Upper lobe of left lung (tissue), 6 donors: Measurements from ENCODE around the gene ABCG1. TPM values are rescaled to one million over a fixed set of nuclear protein-coding genes. Genes with fewer than 3 reads are reported as not detected.

ENCODE experiments used
- ATAC-seq, 2 donors: fragments of 200-7000 bp; cut with Tn5 transposase; one replicate each; pipeline ENCODE4 v1.9.1; 2022; ENCODE audit warnings: mild to moderate bottlenecking in 2 of 2, moderate library complexity in 2 of 2; ENCODE audit not compliant: low FRiP score in 2 of 2
- DNase-seq, 2 donors: peaks; one replicate each; pipeline ENCODE4 v3.0.0-alpha.2; 2019 to 2020
- H3K27ac ChIP-seq, 4 donors: fragments of 200-600 bp; sonication (generic); one replicate each; pipeline ENCODE4 v1.5.1; 2016 to 2019
- H3K27me3 ChIP-seq, 4 donors: fragments of 200-600 bp; sonication (generic); one replicate each; pipeline ENCODE4 v1.5.1; 2017 to 2019
- H3K36me3 ChIP-seq, 4 donors: fragments of 200-600 bp; sonication (generic); one replicate each; pipeline ENCODE4 v1.5.1; 2016 to 2019
- H3K4me1 ChIP-seq, 4 donors: fragments of 200-600 bp; sonication (generic); one replicate each; pipeline ENCODE4 v1.5.1; 2018 to 2019
- H3K4me3 ChIP-seq, 4 donors: fragments of 200-600 bp; sonication (generic); one replicate each; pipeline ENCODE4 v1.5.1; 2017 to 2019; ENCODE audit warnings: mild to moderate bottlenecking in 2 of 4, moderate library complexity in 1 of 4
- H3K9me3 ChIP-seq, 4 donors: fragments of 200-600 bp; sonication (generic); one replicate each; pipeline ENCODE4 v1.5.1; 2018 to 2019
- EP300 ChIP-seq, 4 donors: sonication (generic); formaldehyde crosslinking; IDR thresholded peaks; one replicate each; pipeline ENCODE4 v1.5.1; 2017; ENCODE audit warnings: antibody characterized with exemption in 4 of 4, control low read depth in 2 of 4
- POLR2A ChIP-seq, 4 donors: fragments of 450-650 bp; IDR thresholded peaks; one replicate each; pipeline ENCODE4 v1.5.1; 2016 to 2017; ENCODE audit warnings: antibody characterized with exemption in 4 of 4, mild to moderate bottlenecking in 2 of 4
- POLR2AphosphoS5 ChIP-seq, 2 donors: sonication (generic); formaldehyde crosslinking; IDR thresholded peaks; one replicate each; pipeline ENCODE4 v1.5.1; 2017; ENCODE audit warnings: antibody characterized with exemption in 2 of 2
- WGBS, 2 donors: methylation state at CpG; one replicate each; pipeline ENCODE4 v1.1.5; 2017 to 2018; 5-methylcytosine and 5-hydroxymethylcytosine counted together
- total RNA-seq, 6 donors: library from RNA; depleted of rRNA in 4 of 6; stranded (reverse); fragments of >200 nt in 4 of 6; gene quantifications; one replicate each; pipeline versions ENCODE4 v1.1.0 to v1.2.1, GENCODE V29; 2016 to 2021
- TF ChIP-seq, protein P1 (sequence below), 6 experiments: fragments of 450-650 bp in 4 of 6; fragments of 200-600 bp in 2 of 6; sonication (generic) in 2 of 6; IDR thresholded peaks; one replicate each; pipeline ENCODE4 v1.5.1; 2016 to 2019; ENCODE audit warnings: antibody characterized with exemption in 6 of 6
- donor health status: DM: no; HTN: no; CAD: no; lungs with moderate emphysema.
- donor health status: DM: no; HTN: yes; CAD: no; lungs with severe emphysema.

Gene ABCG1
- total RNA-seq, 6 donors from 2014 or later = 56.7 to 130 (median 79.8) TPM

DNA sequence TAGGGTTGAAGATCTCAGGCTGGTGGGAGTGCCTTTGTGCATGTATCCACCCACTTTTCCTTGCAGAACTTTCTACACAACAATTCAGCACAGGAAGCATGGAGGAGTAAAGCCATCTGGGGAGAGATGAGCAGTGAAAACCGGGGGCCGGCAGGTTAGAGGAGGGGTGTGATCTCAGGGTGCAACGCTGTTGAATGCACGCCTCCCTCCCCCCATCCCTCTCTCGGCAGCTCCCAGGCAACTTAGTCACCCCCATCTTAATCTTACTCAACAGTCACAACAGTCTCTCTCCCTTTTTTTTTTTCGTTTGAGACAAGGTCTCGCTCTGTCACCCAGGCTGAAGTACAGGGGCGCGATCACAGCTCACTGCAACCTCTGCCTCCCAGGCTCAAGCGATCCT lies 16.6 kb upstream of the ABCG1 start:
- WGBS, 2 donors = 89 to 91% methylated on average over 10 of the region's 10 CpGs
- Histone ChIP-seq H3K9me3 (no peaks in the 10 kb centered on the region), H3K4me3 (no peak overlapping the region), H3K27me3 (no peaks in the 10 kb centered on the region), H3K4me1 (peaks cover 14 to 25% (median 19%) of the 10 kb centered on the region in 4 donors), H3K36me3 (no peaks in the 10 kb centered on the region), H3K27ac (no peak overlapping the region)
- ATAC-seq (no peak), DNase-seq (no peak)
- no peak for TF ChIP-seq EP300 (IDR thresholded peaks at IDR 0.05)
- TF ChIP-seq POLR2AphosphoS5 (IDR thresholded peaks at IDR 0.05) = no peak
- TF ChIP-seq, protein P1, sequence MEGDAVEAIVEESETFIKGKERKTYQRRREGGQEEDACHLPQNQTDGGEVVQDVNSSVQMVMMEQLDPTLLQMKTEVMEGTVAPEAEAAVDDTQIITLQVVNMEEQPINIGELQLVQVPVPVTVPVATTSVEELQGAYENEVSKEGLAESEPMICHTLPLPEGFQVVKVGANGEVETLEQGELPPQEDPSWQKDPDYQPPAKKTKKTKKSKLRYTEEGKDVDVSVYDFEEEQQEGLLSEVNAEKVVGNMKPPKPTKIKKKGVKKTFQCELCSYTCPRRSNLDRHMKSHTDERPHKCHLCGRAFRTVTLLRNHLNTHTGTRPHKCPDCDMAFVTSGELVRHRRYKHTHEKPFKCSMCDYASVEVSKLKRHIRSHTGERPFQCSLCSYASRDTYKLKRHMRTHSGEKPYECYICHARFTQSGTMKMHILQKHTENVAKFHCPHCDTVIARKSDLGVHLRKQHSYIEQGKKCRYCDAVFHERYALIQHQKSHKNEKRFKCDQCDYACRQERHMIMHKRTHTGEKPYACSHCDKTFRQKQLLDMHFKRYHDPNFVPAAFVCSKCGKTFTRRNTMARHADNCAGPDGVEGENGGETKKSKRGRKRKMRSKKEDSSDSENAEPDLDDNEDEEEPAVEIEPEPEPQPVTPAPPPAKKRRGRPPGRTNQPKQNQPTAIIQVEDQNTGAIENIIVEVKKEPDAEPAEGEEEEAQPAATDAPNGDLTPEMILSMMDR (IDR thresholded peaks at IDR 0.05) = no peak
- TF ChIP-seq POLR2A (IDR thresholded peaks at IDR 0.05) = no peak

DNA sequence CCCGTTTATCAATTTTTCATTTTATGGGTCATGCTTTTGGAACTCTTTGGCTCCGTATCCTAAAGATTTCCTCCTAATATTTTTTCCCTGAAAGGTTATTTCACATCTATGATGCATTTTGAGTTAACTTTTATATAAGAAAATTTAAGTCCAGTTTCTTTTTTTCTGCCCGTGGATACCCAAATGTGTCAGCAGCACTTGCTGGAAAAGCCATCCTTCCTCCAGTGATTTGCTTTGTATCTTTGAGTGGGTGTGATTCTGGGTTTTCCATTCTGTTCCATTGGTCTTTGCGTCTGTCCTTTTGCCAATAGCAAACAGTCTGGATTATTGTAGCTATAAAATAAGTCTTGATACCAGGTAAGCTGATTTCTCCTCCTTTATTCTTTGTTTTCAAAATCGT lies 15.6 kb upstream of the ABCG1 start:
- peaks cover 14 to 19% (median 17%) of the 10 kb centered on the region in 4 donors for H3K4me1 ChIP-seq
- H3K27ac ChIP-seq = no peak overlapping the region
- H3K9me3 ChIP-seq = no peaks in the 10 kb centered on the region
- no peaks in the 10 kb centered on the region for H3K27me3 ChIP-seq
- WGBS, 2 donors = 90 to 91% methylated on average over 5 of the region's 5 CpGs
- TF ChIP-seq POLR2A (IDR thresholded peaks at IDR 0.05) = no peak
- TF ChIP-seq, protein P1 (IDR thresholded peaks at IDR 0.05) = no peak
- no peak for TF ChIP-seq POLR2AphosphoS5 (IDR thresholded peaks at IDR 0.05)
- TF ChIP-seq EP300 (IDR thresholded peaks at IDR 0.05) = no peak
- no peak overlapping the region for H3K4me3 ChIP-seq
- ATAC-seq (no peak), DNase-seq (no peak)
- H3K36me3 ChIP-seq = no peaks in the 10 kb centered on the region

DNA sequence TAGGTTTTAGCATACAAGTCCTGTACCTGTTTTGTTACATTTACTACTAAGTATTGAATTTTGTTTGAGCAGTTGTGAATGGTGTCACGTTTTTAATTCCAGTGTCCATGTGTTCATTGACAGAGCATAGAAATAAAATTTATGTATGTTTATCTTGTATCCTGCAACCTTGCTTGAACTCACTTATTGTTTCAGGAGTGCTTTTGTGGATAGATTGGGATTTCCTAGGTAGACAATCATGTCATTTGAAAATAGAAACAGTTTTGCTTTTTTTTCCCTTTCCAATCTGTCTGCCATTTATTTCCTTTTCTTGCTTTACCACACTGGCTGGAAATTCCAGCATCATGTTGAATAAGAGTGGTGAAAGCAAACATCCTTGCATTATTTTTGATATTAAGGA lies 15.0 kb upstream of the ABCG1 start:
- DNase-seq = no peak
- Histone ChIP-seq H3K27ac (no peak overlapping the region), H3K4me3 (no peak overlapping the region), H3K4me1 (peaks cover 13 to 15% (median 14%) of the 10 kb centered on the region in 4 donors), H3K27me3 (no peaks in the 10 kb centered on the region), H3K9me3 (no peaks in the 10 kb centered on the region), H3K36me3 (no peaks in the 10 kb centered on the region)
- TF ChIP-seq, protein P1 (IDR thresholded peaks at IDR 0.05) = no peak
- TF ChIP-seq EP300 (IDR thresholded peaks at IDR 0.05) (no peak), POLR2A (IDR thresholded peaks at IDR 0.05) (no peak), POLR2AphosphoS5 (IDR thresholded peaks at IDR 0.05) (no peak)
- ATAC-seq = no peak
- WGBS, 2 donors = 53 to 67% methylated on average over 1 of the region's 1 CpG

DNA sequence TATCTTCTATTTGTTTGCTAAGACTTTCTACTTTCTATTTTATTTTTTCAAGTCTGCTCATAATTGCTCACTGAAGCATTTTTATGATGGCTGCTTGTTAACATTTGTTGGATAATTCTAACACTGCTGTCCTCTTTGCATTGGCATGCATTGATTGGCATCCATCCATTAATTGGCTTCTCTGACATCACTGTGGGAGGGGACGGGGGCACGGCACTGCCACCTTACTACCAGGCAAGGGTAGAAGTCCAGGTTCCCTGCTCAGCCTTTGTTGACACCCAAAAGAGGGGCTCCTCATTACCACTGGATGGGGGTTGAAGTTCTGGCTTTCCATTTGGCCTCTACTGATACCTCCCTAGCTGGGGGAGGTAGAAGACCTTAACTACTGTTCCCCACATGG lies 11.5 kb upstream of the ABCG1 start:
- H3K27me3 ChIP-seq = no peaks in the 10 kb centered on the region
- TF ChIP-seq POLR2A (IDR thresholded peaks at IDR 0.05) (no peak), EP300 (IDR thresholded peaks at IDR 0.05) (no peak)
- TF ChIP-seq, protein P1 (IDR thresholded peaks at IDR 0.05) = no peak
- 98 to 100% methylated on average over 2 of the region's 2 CpGs for WGBS, 2 donors

DNA sequence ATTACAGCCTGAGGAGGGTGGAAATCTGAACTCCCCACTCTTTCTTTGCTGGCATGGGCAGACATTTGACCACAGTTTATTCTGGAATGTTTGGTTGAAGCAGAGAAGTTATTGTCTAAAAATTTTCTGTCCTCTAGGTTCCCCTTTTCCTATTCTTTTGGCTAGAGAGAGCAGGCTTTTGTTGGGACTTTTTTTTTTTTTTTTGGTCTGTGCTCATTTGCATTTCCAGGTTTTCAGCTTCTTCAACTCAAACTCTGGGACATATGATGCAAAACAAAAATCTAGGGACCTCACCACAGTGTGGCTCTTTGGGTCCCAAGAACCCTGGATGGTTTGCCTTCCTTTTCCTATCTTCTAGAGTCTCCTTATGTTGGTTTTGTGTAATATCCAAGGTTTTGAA lies 10.9 kb upstream of the ABCG1 start:
- Histone ChIP-seq H3K4me3 (no peak overlapping the region), H3K27ac (no peak overlapping the region), H3K36me3 (no peaks in the 10 kb centered on the region), H3K4me1 (peaks cover 0 to 19% (median 12%) of the 10 kb centered on the region in 4 donors), H3K9me3 (no peaks in the 10 kb centered on the region), H3K27me3 (no peaks in the 10 kb centered on the region)
- no peak for ATAC-seq
- TF ChIP-seq, protein P1 (IDR thresholded peaks at IDR 0.05) = no peak
- TF ChIP-seq POLR2AphosphoS5 (IDR thresholded peaks at IDR 0.05) (no peak), EP300 (IDR thresholded peaks at IDR 0.05) (no peak), POLR2A (IDR thresholded peaks at IDR 0.05) (no peak)
- no peak for DNase-seq

More for the DNA sequence above, 11.5 kb upstream of the ABCG1 start:
- no peak overlapping the region for H3K4me3 ChIP-seq
- H3K9me3 ChIP-seq = no peaks in the 10 kb centered on the region
- DNase-seq (no peak), ATAC-seq (no peak)
- H3K4me1 ChIP-seq = peaks cover 0 to 19% (median 12%) of the 10 kb centered on the region in 4 donors
- no peak overlapping the region for H3K27ac ChIP-seq
- H3K36me3 ChIP-seq = no peaks in the 10 kb centered on the region
